Measurements from ENCODE around the gene OGG1. TPM values are rescaled to one million over a fixed set of nuclear protein-coding genes. Genes with fewer than 3 reads are reported as not detected.

The OGG1 gene
- total and polyA plus RNA-seq, 12 donors: 13.3 to 34.9 (median 21.9) TPM

- Histone ChIP-seq H3K27ac (no peak overlapping the region), H3K4me1 (replicated peaks in 1 of 2) (peaks cover 17 to 45% of the 10 kb centered on the region in 2 donors), H3K36me3 (replicated peaks in 1 of 2) (peaks cover 0 to 29% of the 10 kb centered on the region in 2 donors), H3K9me3 (replicated peaks in 1 of 3) (no peaks in the 10 kb centered on the region), H3K4me3 (peak overlapping the region in 1 of 4 donors; percentile 72), H3K27me3 (no peaks in the 10 kb centered on the region)
- intact Hi-C loops (cut with DNase I): no loop called here
- WGBS, 4 donors: 93 to 95% (median 94%) methylated on average over 11 of the region's 11 CpGs
- DNase-seq: no peak
- no peak for TF ChIP-seq CTCF (IDR thresholded peaks at IDR 0.05)
- no peak for TF ChIP-seq POLR2A (IDR thresholded peaks at IDR 0.05)
Measured at GRCh38 chr3:9794400-9794799, 44.6 kb downstream of the OGG1 start.

GRCh38 chr3:9795207-9795606, 45.5 kb downstream of the OGG1 start:
- H3K4me1 ChIP-seq (replicated peaks in 1 of 2): peaks cover 17 to 45% of the 10 kb centered on the region in 2 donors
- TF ChIP-seq CTCF (IDR thresholded peaks at IDR 0.05): no peak
- no peak overlapping the region for H3K27ac ChIP-seq
- 73 to 88% (median 81%) methylated on average over 5 of the region's 5 CpGs for WGBS, 4 donors
- H3K36me3 ChIP-seq (replicated peaks in 1 of 2): peaks cover 0 to 30% of the 10 kb centered on the region in 2 donors
- intact Hi-C loops (cut with DNase I): no loop called here
- no peak for DNase-seq
- H3K9me3 ChIP-seq (replicated peaks in 1 of 3): no peaks in the 10 kb centered on the region
- no peak overlapping the region for H3K4me3 ChIP-seq
- no peaks in the 10 kb centered on the region for H3K27me3 ChIP-seq

GRCh38 chr3:9797196-9797945, 47.6 kb downstream of the OGG1 start:
- peaks cover 0 to 50% of the 10 kb centered on the region in 2 donors for H3K36me3 ChIP-seq (replicated peaks in 1 of 2)
- intact Hi-C loops (cut with DNase I): no loop called here
- TF ChIP-seq POLR2A (IDR thresholded peaks at IDR 0.05) (no peak), CTCF (IDR thresholded peaks at IDR 0.05) (no peak)
- no peak for DNase-seq
- peaks cover 9 to 28% of the 10 kb centered on the region in 2 donors for H3K4me1 ChIP-seq (replicated peaks in 1 of 2)
- WGBS, 4 donors: 85 to 91% (median 90%) methylated on average over 10 to 12 of the region's 12 CpGs
- H3K4me3 ChIP-seq: no peak overlapping the region
- H3K9me3 ChIP-seq (replicated peaks in 1 of 3): no peaks in the 10 kb centered on the region
- no peaks in the 10 kb centered on the region for H3K27me3 ChIP-seq
- H3K27ac ChIP-seq: no peak overlapping the region

- WGBS, 4 donors: 79 to 88% (median 84%) methylated on average over 5 of the region's 5 CpGs
- DNase-seq: no peak
- TF ChIP-seq CTCF (IDR thresholded peaks at IDR 0.05): peak in 3 of 6 experiments; percentile 2 to 22 (median 13)
- no peak for TF ChIP-seq POLR2A (IDR thresholded peaks at IDR 0.05)
- H3K9me3 ChIP-seq (replicated peaks in 1 of 3): no peaks in the 10 kb centered on the region
- peaks cover 0 to 81% of the 10 kb centered on the region in 2 donors for H3K36me3 ChIP-seq (replicated peaks in 1 of 2)
- intact Hi-C loops (cut with DNase I): loop anchor here in 1 of 2 donors (10.0 kb wide), 1 partner anchor 46 kb away; no protein-coding TSS in a partner anchor
- no peak overlapping the region for H3K4me3 ChIP-seq
- no peaks in the 10 kb centered on the region for H3K27me3 ChIP-seq
- no peak overlapping the region for H3K27ac ChIP-seq
- peaks cover 0 to 7% of the 10 kb centered on the region in 2 donors for H3K4me1 ChIP-seq (replicated peaks in 1 of 2)
Measured at GRCh38 chr3:9800529-9800928, 50.8 kb downstream of the OGG1 start.

All from adrenal gland (tissue), 12 donors.